DMS79 treated with DMSO at 0.1 percent for 48 hours (cell line): ENCODE data around the gene PEAR1.
A peak's percentile ranks its signal among the peaks of the same experiment; 100 is the strongest.

ENCODE experiments used
- DNase-seq: peaks from one replicate; lab custom pipeline; 2025; lab: John Stamatoyannopoulos, UW

The PEAR1 gene

DNA sequence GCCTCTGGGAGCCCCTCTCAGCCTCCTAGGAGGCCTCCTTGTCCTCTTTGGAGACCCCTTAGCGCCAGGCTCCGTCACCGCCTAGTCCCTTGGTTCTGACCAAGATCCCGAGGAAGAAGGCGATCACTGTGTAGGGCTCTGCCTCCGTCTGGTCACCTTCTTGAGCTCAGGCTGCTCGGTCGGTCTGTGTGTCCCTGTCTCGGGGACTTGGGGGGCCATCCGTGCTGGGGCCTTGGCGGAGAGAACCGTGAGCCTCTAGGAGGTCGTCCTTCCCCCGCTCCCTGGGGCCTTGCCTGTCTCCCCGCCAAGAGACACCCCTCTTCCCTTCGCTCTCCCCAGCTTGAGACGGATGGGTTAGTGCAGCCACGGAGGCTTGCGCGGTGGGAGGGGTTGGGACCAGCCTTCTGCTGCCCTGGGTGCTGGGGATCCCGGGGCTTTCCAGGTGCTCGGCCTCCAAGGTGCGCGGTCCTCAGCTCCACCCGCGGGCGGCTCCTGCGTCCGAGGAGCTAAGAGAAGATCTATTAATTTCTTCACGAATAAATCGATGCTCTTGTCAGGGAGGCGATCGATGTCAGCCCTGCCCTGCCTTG lies 33.9 kb upstream of the PEAR1 start:
- DNase-seq: peak; percentile 18

DNA sequence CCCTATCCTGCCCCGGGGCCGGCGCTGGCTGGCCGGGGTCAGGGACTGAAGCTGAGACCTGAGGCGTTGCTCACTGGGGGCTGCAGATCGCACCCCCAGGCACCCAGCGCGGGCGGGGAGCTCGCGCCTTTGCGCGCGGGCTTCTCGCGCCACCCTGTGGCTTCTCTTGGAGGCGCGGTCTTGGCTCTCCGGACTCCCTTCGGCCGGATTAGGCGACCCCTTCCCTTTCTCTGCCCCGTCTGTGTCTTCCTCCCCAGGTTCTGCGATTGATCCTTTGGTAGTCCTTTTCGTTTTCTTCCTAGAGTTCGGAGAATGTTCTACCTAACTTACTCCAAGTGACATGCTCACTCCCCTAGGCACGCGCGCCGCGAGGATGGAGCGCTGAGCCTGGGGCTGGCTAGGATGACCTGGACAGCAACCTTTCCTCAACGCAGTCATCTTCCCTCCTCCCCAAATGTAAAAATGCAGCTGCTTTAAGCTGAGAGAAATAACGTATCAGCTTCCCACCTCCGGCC lies 33.3 kb upstream of the PEAR1 start:
- DNase-seq: peak; percentile 69

DNA sequence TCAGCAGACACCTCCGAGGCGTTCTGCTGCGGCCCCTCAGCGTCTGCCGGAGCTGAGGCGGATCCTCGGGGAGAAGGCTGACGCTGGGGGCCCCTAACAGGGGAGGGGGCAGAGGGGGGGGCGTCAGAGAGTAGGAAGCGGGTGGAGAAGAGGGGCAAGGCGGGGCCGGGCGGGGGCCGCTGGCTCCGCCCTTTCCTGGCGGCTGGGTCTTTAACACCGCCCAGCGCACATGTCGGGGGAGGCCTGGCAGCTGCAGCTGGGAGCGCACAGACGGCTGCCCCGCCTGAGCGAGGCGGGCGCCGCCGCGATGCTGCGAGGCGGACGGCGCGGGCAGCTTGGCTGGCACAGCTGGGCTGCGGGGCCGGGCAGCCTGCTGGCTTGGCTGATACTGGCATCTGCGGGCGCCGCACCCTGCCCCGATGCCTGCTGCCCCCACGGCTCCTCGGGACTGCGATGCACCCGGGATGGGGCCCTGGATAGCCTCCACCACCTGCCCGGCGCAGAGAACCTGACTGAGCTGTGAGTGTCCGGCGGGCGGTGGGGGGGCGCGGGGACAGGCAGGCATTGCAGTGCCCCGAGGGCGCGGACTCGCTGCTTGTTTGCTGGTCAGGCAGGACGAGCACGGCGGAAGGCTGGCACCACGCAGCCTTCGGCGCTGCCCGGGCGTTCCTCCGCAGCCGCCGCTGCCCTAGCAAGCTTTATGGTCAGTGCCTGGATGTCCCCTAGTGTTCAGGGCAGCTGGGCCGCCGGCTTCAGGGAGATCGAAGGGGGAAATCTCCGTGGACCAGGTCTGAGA lies 32.7 kb upstream of the PEAR1 start, which contains the start of gene NTRK1:
NTRK1 (plus strand) TSS at position 238 of the 796 bp plus-strand sequence; CDS start at position 308, 70 bp downstream.
- DNase-seq: peak; percentile 69

DNA sequence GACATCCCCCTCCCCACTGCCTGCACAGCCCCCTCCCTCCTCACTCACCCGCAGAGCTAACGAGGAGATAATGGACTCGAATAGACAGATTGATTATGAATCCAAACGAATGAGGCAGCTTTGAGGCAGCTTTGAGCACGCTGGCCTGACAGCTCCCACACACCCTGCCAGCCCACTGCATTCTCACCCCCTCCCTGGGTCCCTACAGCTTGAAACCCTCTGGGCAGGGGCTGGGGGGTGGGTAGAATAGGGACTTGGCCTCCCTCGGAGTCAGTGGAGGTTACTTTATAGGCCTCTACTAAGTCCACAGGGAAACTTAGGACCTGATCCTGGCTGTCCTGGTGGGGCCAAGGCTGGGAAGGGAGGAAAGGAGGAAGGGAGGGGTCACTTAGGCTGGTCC lies 30.9 kb upstream of the PEAR1 start:
- DNase-seq: no peak

DNA sequence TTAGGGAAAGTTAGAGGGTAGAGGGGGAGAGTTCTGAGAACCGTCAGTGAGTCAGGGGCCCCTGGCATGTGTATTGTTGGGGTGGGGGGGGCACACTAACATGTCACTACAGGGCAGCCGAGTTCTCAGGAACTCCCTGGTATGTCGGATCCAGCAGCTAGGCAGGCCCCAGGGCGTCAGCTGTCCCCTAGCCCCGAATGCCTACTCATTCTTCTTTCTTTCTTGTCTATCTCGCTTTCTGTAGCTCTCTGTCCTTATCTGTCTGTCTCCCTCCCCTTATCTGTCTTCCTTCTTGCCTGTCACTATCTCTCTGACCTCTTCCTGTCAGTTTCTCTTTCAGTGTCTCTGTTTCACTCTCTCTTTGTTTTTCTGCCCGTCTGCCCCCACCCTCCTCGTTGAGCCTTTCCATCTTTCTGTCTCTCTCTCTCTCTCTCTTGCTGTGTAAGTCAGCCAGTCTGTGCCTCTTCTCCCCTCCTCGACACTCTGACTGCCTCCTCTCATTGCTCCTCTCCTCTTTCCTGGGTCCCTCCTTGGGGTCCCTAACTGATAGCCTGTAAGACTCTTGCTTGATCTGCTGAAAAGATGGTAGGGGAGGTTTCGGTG lies 30.4 kb upstream of the PEAR1 start:
- DNase-seq: no peak

DNA sequence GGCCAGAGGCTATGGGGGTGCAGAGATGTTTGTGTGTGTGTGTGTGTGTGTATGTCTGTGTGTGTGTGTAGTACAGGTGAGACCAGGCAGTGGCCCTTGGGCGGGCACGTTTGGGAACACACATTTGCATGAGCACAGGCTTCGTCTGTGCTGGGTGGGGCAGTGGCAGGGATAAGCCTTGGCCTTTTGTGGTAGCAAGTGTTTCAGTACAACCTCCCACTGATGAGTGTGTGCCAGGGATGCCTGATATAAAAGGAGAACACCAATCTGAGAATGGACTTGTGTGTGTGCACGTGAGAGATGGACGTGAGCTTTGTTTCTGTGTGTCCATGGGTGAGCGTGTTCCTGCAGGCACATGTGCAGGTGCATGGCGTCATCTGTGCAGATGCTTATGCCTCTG lies 29.9 kb upstream of the PEAR1 start:
- no peak for DNase-seq

DNA sequence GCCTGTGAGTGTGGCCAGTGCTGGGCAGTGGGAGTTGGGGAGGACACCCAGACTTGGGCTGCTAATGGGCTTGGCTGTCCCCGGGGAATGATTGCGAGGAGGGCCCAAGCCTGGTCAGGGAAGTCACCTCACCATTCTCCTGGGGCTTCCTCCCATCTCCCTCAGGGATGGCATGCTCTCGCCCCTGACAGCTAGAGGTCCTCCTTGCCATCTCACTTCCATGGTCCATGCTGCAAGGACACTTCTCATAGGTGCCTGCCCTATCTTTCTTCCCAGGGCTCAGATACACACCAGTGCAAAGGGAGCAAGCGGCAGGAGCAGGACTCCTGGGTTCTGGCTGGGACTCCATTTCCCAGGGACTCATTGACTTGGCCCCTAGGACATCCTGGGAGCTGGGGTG lies 28.7 kb upstream of the PEAR1 start:
- DNase-seq: no peak

DNA sequence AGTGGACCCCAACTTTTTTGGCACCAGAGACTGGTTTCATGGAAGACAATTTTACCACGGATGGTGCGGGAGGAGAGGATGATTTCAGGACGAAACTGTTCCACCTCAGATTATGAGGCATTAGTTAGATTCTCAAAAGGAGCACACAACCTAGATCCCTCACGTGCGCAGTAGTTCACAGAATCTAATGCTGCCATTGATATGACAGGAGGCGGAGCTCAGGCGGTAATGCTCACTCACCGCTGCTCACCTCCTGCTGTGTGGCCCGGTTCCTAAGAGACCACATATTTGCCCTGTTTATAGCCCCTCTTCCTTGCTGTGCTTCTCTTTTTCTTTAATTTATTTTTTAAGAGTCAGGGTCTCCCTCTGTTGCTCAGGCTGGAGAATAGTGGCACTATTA lies 28.3 kb upstream of the PEAR1 start:
- no peak for DNase-seq

DNA sequence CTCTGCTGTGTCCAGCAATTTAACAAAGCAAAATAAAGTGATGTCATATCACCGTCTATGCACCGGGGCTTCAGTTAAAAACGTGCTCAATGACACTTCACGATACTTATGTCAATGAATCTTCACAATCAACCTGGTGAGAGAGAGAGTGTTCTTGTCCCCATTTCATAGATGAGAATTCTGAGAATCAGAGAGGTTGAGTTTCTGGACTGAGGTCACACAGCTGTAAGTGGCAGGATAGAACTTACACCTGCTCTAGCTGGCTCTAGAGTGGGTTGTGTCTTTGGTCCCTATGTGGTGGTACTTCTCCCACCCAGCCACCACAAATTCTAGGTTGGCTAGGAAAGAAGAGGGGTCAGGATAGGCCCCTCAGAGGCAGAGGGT lies 27.7 kb upstream of the PEAR1 start:
- DNase-seq: no peak

DNA sequence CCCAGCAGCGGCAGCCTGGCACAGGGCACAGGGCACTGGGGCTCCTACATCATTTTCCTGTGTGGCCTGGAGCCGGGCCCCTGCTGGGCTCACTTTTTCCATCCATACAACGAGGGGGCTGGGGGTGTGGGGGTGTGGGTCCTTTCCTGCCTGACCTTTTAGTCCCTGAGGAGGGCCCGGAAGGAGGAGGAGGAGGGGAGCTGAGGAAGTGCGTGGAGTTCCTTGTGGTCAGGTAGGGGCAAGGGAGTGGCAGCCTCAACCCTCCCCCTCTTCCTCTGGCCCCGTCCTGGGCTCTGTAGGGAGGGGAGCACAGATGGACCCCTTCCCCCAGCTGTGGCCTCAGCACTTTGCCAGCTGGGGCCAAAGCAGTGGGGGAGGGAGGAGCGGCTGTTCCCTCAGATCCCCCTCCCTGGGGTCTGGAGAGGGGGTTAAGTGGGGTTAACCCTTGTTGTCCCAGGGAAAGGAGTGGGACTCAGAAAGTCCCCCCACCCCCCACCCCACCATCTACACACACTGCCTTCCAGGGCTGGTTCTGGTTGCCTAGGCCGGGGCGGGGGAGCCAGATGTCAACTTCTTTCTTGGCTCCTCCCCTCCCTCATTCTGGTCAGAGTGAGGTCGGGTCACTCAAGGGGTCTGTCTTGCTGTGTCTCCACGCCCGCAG lies 27.1 kb upstream of the PEAR1 start:
- no peak for DNase-seq

DNA sequence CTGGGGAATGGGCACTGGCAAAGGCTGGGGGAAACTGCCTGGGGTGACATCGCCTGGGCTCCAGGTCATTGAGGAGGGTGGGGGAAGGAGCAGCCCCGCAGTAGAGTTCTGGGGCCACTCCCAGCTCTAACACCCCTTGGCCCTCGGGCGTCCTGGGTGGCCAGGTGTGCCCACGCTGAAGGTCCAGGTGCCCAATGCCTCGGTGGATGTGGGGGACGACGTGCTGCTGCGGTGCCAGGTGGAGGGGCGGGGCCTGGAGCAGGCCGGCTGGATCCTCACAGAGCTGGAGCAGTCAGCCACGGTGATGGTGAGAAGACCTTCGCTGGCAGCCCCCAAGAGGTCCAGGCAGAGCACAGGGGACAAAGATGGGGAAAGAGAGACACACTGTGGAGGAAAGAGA lies 25.2 kb upstream of the PEAR1 start:
- no peak for DNase-seq

DNA sequence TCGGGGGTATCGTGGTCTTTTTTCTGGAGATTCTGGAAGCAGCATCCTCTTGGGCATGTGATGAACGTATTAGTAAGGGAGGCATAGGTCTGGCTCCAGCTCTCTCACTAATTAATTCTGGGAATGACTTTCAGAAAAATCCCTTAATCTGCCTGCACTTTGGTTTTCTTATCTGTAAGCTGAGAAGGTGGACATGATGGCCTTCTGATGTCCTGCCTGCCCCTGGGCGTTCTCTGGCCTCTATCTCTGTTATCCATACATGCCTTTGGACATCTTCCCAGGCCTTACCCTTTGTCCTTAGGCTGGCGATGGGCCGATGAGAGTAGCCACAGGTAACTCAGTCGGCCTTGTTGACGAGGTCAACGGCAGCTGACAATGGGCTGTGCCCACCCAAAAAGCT lies 24.1 kb upstream of the PEAR1 start:
- no peak for DNase-seq

DNA sequence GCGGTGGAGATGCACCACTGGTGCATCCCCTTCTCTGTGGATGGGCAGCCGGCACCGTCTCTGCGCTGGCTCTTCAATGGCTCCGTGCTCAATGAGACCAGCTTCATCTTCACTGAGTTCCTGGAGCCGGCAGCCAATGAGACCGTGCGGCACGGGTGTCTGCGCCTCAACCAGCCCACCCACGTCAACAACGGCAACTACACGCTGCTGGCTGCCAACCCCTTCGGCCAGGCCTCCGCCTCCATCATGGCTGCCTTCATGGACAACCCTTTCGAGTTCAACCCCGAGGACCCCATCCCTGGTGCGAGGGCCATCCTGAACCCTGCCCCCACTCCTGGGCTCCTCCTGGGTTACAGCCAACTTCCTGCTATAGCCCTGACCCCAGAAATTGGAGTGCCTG lies 19.9 kb upstream of the PEAR1 start:
- no peak for DNase-seq

DNA sequence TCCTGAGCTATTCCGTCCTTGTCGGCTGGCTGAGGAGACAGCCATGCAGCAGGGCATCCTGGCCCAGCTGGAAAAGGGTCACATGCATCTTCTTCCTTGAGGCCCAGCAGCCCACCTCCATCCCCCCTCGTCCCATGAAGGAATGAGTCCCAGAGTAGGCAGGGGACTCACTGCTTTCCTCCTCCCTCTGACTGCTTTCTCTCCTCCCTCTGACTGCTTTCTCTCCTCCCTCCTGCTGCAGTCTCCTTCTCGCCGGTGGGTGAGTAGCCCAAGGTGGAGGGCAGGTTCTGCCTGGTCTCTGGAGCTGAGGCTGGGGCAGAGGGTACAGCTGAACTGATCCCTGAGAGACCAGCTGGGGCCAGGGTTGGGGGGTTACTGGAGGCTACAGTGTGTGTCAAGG lies 19.4 kb upstream of the PEAR1 start:
- DNase-seq: no peak

DNA sequence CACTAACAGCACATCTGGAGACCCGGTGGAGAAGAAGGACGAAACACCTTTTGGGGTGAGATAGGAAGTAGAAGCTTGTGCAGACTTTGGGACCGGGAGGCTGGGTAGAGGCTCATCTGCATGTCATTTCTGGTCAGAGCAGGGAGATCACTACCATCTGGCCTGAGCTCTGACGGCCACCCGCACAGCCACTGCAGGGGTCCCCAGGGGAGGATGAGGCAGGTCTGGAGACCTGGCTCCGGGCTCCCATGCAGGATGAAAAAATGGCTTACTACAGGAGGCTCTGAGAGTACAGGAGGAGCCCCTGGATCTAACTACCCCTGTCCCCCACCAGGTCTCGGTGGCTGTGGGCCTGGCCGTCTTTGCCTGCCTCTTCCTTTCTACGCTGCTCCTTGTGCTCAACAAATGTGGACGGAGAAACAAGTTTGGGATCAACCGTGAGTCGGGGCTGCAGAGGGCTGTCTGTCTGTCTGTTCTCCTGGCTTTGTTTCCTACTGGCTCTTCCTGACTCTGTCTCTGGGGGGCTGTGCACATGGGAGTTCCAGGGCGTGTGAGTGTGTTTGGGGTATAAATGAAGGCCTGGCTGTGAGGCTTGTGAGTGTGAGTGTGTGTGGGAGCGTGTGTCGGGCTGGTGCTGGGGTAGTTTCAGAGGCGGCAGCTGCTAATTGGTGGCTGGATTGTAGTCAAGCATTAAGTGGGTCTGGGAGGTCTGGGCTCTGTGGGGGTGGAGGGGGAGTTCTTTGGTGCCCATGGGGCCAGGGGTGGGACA lies 18.8 kb upstream of the PEAR1 start:
- no peak for DNase-seq

DNA sequence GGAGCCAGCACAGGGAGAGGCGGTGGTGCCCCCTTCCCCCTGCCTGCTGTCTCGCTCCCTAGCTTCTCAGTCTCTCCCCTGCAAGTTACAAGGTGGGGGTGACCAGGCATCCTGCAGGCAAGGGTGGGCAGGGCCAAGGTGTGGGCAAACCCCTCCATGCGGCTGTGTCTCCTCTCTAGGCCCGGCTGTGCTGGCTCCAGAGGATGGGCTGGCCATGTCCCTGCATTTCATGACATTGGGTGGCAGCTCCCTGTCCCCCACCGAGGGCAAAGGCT lies 18.2 kb upstream of the PEAR1 start:
- no peak for DNase-seq

DNA sequence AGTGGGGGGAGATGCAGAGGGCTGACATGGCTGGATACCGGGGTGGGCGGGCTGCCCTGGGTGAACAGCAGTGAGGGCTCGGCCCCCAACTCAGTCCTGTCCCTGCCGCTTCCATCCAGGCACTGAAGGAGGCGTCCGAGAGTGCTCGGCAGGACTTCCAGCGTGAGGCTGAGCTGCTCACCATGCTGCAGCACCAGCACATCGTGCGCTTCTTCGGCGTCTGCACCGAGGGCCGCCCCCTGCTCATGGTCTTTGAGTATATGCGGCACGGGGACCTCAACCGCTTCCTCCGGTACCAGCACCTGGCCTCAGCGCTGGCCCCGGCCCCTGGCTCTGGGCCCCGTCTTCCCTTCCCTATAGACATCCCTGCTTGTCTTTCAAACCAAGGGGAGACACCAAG lies 17.2 kb upstream of the PEAR1 start:
- no peak for DNase-seq

DNA sequence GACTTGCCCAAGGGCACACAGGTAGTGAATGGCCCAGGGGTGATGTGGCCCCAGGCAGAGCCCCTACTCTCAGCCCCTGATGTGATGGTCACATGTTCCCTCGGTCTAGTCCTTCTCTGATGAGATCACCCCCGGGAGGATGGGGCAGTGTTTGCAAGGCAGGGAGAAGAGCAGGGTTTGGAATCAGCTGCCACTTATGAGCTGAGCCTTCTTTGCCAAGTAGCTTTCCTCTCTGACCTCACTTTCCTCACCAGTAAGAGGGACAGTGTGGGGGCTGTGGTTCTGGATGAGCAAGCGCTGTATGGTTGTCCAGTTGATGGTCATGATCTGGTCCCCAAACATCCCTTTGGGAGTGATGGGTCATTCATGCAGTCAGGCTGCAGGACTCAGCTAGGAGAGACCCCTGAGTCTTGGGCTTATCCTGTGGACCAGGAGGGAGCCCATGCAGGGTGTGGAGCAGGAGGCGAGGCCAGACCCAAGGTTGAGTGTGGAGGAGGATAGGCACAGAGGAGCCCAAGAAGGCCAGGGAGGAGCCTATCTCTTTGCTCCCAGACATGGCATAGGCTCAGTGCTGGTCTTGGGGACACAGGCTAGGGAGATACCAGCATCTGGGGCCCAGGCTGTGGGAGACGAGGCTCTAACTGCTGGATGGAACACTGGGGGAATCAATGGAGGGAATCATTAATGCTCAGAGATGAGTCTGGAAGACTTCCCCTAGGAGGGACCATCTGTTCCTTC lies 15.9 kb upstream of the PEAR1 start:
- DNase-seq: no peak

DNA sequence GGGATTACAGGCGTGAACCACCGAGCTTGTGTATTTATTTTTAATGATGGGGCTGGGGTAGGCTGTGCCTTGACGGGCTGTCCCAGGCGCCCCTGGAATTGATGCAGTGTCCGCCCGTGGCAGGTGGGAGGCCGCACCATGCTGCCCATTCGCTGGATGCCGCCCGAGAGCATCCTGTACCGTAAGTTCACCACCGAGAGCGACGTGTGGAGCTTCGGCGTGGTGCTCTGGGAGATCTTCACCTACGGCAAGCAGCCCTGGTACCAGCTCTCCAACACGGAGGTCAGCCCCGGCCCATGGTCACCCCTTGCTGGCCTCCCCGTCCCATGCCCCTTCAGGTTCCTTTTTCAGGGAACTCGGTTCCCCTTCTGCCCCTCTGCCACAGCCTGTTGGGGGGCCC lies 13.6 kb upstream of the PEAR1 start:
- no peak for DNase-seq

DNA sequence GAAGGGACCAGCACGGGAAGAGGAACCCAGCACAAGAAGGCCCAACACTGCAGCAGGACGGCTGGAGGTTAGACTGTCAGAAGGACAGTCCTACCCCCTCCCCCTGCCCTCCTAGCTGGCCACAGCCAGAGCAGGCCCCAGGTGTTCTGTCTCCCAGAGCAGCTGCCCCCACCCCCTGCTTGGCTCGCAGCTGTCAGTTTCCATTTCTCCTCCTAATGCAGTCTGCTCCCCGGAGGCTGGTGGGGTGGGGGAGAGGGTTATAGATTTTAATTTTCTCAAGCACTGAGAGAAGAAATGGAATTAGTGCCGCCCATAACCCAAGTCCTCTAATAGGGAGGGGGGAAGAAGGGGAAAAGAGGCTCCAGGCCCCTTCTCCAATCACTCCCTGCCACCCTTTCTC lies 13.0 kb upstream of the PEAR1 start:
- DNase-seq: no peak

DNA sequence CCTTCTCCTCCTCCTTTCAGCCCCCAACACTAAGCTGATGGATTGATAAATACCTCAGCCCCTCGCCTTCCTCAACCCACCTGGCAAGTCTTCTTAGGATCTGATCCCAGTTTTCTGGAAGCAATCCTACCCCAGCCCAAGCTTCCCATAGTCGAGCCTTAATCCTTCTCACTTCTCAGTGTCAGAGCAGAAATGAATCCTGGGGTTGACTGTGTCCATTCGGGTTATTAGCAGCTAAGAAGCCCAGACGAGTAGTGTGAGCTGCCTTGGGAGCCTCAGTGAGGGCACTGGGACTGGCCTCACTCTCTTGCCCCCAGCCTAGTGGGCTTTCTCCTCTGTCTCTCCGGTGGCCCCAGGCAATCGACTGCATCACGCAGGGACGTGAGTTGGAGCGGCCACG lies 12.4 kb upstream of the PEAR1 start:
- DNase-seq: no peak

DNA sequence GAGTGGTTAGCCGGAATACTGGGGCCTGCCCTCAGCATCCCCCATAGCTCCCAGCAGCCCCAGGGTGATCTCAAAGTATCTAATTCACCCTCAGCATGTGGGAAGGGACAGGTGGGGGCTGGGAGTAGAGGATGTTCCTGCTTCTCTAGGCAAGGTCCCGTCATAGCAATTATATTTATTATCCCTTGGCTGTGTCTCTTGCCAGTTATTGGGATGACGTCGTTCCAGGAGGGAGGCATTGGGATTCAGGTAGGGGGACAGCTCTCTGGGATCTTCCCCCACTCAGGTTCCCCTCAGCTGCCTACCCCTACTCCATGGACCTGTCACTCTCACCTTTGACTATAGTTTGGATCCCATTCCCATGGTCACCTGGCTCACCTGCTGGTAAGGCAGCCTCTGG lies 11.9 kb upstream of the PEAR1 start:
- no peak for DNase-seq
